Osteocyte (in vitro differentiated cells): ENCODE measurements around the gene ABHD2. TPM values are rescaled to one million over a fixed set of nuclear protein-coding genes. Genes with fewer than 3 reads are reported as not detected.

ENCODE experiments used
- DNase-seq: peaks from one replicate; pipeline ENCODE4 v3.0.0; 2021; ENCODE audit warnings: mixed read lengths; ENCODE audit not compliant: unreplicated experiment; ENCODE audit errors: extremely low spot score
- H3K27ac Mint-ChIP-seq: one replicate; pipeline ENCODE4 v1.8.0; 2021; ENCODE audit warnings: mild to moderate bottlenecking, mixed read lengths; ENCODE audit not compliant: unreplicated experiment
- H3K27me3 Mint-ChIP-seq: one replicate; pipeline ENCODE4 v1.8.0; 2021; ENCODE audit warnings: mixed read lengths; ENCODE audit not compliant: unreplicated experiment
- H3K36me3 Mint-ChIP-seq: one replicate; pipeline ENCODE4 v1.8.0; 2021; ENCODE audit warnings: mixed read lengths; ENCODE audit not compliant: unreplicated experiment
- H3K4me1 Mint-ChIP-seq: one replicate; pipeline ENCODE4 v1.8.0; 2021; ENCODE audit warnings: mixed read lengths; ENCODE audit not compliant: unreplicated experiment
- H3K4me3 Mint-ChIP-seq: one replicate; pipeline ENCODE4 v1.8.0; 2021; ENCODE audit warnings: mild to moderate bottlenecking, moderate library complexity, mixed read lengths; ENCODE audit not compliant: unreplicated experiment
- H3K9me3 Mint-ChIP-seq: one replicate; pipeline ENCODE4 v1.8.0; 2021; ENCODE audit warnings: mixed read lengths; ENCODE audit not compliant: unreplicated experiment
- CTCF ChIP-seq: fragments of 200-600 bp; sonication (generic); IDR thresholded peaks from 2 replicates; pipeline ENCODE4 v1.5.0; 2021; ENCODE audit warnings: antibody characterized with exemption, mild to moderate bottlenecking, moderate library complexity
- total RNA-seq: library from RNA; stranded (reverse); gene quantifications from 2 replicates; pipeline ENCODE4 v1.2.1, GENCODE V29; 2021

ABHD2 gene
- total RNA-seq, 1 donor from 2014 or later, result 85.7 TPM

- Mint-ChIP-seq H3K27ac (peak overlapping the region; percentile 89), H3K27me3 (no peaks in the 10 kb centered on the region), H3K4me3 (no peak overlapping the region), H3K9me3 (no peaks in the 10 kb centered on the region), H3K36me3 (peaks cover 8% of the 10 kb centered on the region), H3K4me1 (peaks cover 46% of the 10 kb centered on the region)
- DNase-seq, result no peak
- no peak for TF ChIP-seq CTCF
Measured at GRCh38 chr15:89089316-89090230, 1.3 kb downstream of the ABHD2 start.

GRCh38 chr15:89090791-89091626, 2.8 kb downstream of the ABHD2 start:
- peak; percentile 26 for TF ChIP-seq CTCF
- no peaks in the 10 kb centered on the region for H3K9me3 Mint-ChIP-seq
- peaks cover 12% of the 10 kb centered on the region for H3K36me3 Mint-ChIP-seq
- DNase-seq, result no peak
- peak overlapping the region; percentile 65 for H3K4me3 Mint-ChIP-seq
- H3K27ac Mint-ChIP-seq, result peak overlapping the region; percentile 89
- peaks cover 46% of the 10 kb centered on the region for H3K4me1 Mint-ChIP-seq
- no peaks in the 10 kb centered on the region for H3K27me3 Mint-ChIP-seq

- Mint-ChIP-seq H3K4me1 (peaks cover 46% of the 10 kb centered on the region), H3K36me3 (peaks cover 12% of the 10 kb centered on the region), H3K4me3 (peak overlapping the region; percentile 65), H3K27ac (peak overlapping the region; percentile 89), H3K9me3 (no peaks in the 10 kb centered on the region), H3K27me3 (no peaks in the 10 kb centered on the region)
- TF ChIP-seq CTCF, result no peak
- DNase-seq, result no peak
Measured at GRCh38 chr15:89091627-89092220, 3.5 kb downstream of the ABHD2 start.

- no peak for DNase-seq
- peak overlapping the region; percentile 3 for H3K27ac Mint-ChIP-seq
Measured at GRCh38 chr15:89093509-89093908, 5.3 kb downstream of the ABHD2 start.

More at GRCh38 chr15:89093509-89093908, 5.3 kb downstream of the ABHD2 start:
- H3K9me3 Mint-ChIP-seq, result no peaks in the 10 kb centered on the region
- no peak overlapping the region for H3K4me3 Mint-ChIP-seq
- H3K4me1 Mint-ChIP-seq, result peaks cover 64% of the 10 kb centered on the region
- H3K36me3 Mint-ChIP-seq, result peaks cover 12% of the 10 kb centered on the region
- TF ChIP-seq CTCF, result no peak
- no peaks in the 10 kb centered on the region for H3K27me3 Mint-ChIP-seq
